Ascending aorta (tissue), 2 donors: ENCODE measurements around the gene NARF. TPM values are rescaled to one million over a fixed set of nuclear protein-coding genes. Genes with fewer than 3 reads are reported as not detected.
"Not testable (repeated sequence)": the region's sequence is repeated elsewhere in the genome, so short reads cannot be mapped to it uniquely, and the experiment has no call there.

Experiments
- DNase-seq, 2 donors: peaks; one replicate each; pipeline ENCODE4 v3.0.0-alpha.2; 2019; ENCODE audit warnings: low spot score in 2 of 2
- H3K27ac ChIP-seq, 2 donors: fragments of 200-600 bp; sonication (generic); one replicate each; pipeline ENCODE4 v1.5.1; 2016 to 2017; ENCODE audit warnings: mild to moderate bottlenecking in 1 of 2
- H3K27me3 ChIP-seq: fragments of 200-600 bp; sonication (generic); one replicate; pipeline ENCODE4 v1.5.1; 2017
- H3K36me3 ChIP-seq, 2 donors: fragments of 200-600 bp; sonication (generic); one replicate each; pipeline ENCODE4 v1.5.1; 2016
- H3K4me1 ChIP-seq, 2 donors: fragments of 200-600 bp; sonication (generic); one replicate each; pipeline ENCODE4 v1.5.1; 2016 to 2017; ENCODE audit warnings: mild to moderate bottlenecking in 1 of 2
- H3K4me3 ChIP-seq, 2 donors: fragments of 200-600 bp; sonication (generic); one replicate each; pipeline ENCODE4 v1.5.1; 2016 to 2017; ENCODE audit warnings: mild to moderate bottlenecking in 1 of 2
- H3K9me3 ChIP-seq, 2 donors: fragments of 200-600 bp; sonication (generic); one replicate each; pipeline ENCODE4 v1.5.1; 2016
- CTCF ChIP-seq, 3 experiments: fragments of 200-600 bp in 2 of 3; fragments of 450-650 bp in 1 of 3; sonication (generic) in 2 of 3; IDR thresholded peaks; one replicate each; pipeline ENCODE4 v1.5.1; 2016 to 2019; ENCODE audit warnings: antibody characterized with exemption in 3 of 3, mild to moderate bottlenecking in 1 of 3, moderate library complexity in 1 of 3
- intact Hi-C: fragments of 100-400 bp; cut with DNase I; formaldehyde crosslinking; loops from one replicate; pipeline ENCODE4 v1.15.1; 2023
- total RNA-seq: library from RNA; depleted of rRNA; stranded (reverse); fragments of >200 nt; gene quantifications from one replicate; pipeline ENCODE4 v1.1.0, GENCODE V29; 2016

The NARF gene
- total RNA-seq, 1 donor from 2014 or later = 38.3 TPM

GRCh38 chr17:82452162-82452561 is 6.4 kb upstream of the NARF start:
- peaks cover 8 to 15% of the 10 kb centered on the region in 2 donors for H3K4me1 ChIP-seq
- no peaks in the 10 kb centered on the region for H3K36me3 ChIP-seq
- H3K27me3 ChIP-seq = no peaks in the 10 kb centered on the region
- no peak for TF ChIP-seq CTCF (IDR thresholded peaks at IDR 0.05)
- no peaks in the 10 kb centered on the region for H3K9me3 ChIP-seq
- intact Hi-C loops = no loop called here
- H3K27ac ChIP-seq = peak overlapping the region; percentile 90 to 94
- DNase-seq = no peak
- no peak overlapping the region for H3K4me3 ChIP-seq

GRCh38 chr17:82453151-82453550 is 5.4 kb upstream of the NARF start:
- H3K4me3 ChIP-seq, H3K27me3 ChIP-seq, intact Hi-C loops, H3K9me3 ChIP-seq, DNase-seq, H3K36me3 ChIP-seq, H3K27ac ChIP-seq: not testable (repeated sequence)
- peaks cover 8 to 20% of the 10 kb centered on the region in 2 donors for H3K4me1 ChIP-seq

- H3K9me3 ChIP-seq, DNase-seq, H3K27ac ChIP-seq, intact Hi-C loops, H3K27me3 ChIP-seq, H3K36me3 ChIP-seq, H3K4me3 ChIP-seq: not testable (repeated sequence)
- H3K4me1 ChIP-seq = peaks cover 8 to 20% of the 10 kb centered on the region in 2 donors
These were observed 4.8 kb upstream of the NARF start for GRCh38 chr17:82453706-82454105.

GRCh38 chr17:82457073-82457928 is 1.2 kb upstream of the NARF start:
- H3K27me3 ChIP-seq = no peaks in the 10 kb centered on the region
- H3K4me3 ChIP-seq = peak overlapping the region; percentile 77 to 86
- no peaks in the 10 kb centered on the region for H3K9me3 ChIP-seq
- TF ChIP-seq CTCF (IDR thresholded peaks at IDR 0.05) = no peak
- intact Hi-C loops = no loop called here
- peak overlapping the region; percentile 100 for H3K27ac ChIP-seq
- peaks cover 0 to 12% of the 10 kb centered on the region in 2 donors for H3K4me1 ChIP-seq
- DNase-seq = no peak
- peaks cover 19 to 22% of the 10 kb centered on the region in 2 donors for H3K36me3 ChIP-seq

- no peaks in the 10 kb centered on the region for H3K27me3 ChIP-seq
- no peaks in the 10 kb centered on the region for H3K9me3 ChIP-seq
- H3K27ac ChIP-seq = peak overlapping the region; percentile 100
- no peak for DNase-seq
- no peak for TF ChIP-seq CTCF (IDR thresholded peaks at IDR 0.05)
- intact Hi-C loops = loop anchor here (1.0 to 2.0 kb wide), 6 partner anchors 8 to 191 kb away; partner anchors contain the start of genes CYBC1, FOXK2 and WDR45B
- peak overlapping the region; percentile 77 to 86 for H3K4me3 ChIP-seq
- peaks cover 0 to 12% of the 10 kb centered on the region in 2 donors for H3K4me1 ChIP-seq
- H3K36me3 ChIP-seq = peaks cover 24 to 27% of the 10 kb centered on the region in 2 donors
These were observed 687 bp upstream of the NARF start for GRCh38 chr17:82457929-82458178.

- no peak for TF ChIP-seq CTCF (IDR thresholded peaks at IDR 0.05)
- Histone ChIP-seq H3K9me3 (no peaks in the 10 kb centered on the region), H3K4me3 (peak overlapping the region; percentile 77 to 86), H3K27ac (peak overlapping the region; percentile 100), H3K27me3 (no peaks in the 10 kb centered on the region), H3K36me3 (peaks cover 26 to 29% of the 10 kb centered on the region in 2 donors), H3K4me1 (peaks cover 0 to 13% of the 10 kb centered on the region in 2 donors)
- intact Hi-C loops = loop anchor here (1.0 to 2.0 kb wide), 6 partner anchors 9 to 190 kb away; partner anchors contain the start of genes CYBC1, FOXK2 and WDR45B
- no peak for DNase-seq
These were observed 414 bp downstream of the NARF start for GRCh38 chr17:82458885-82459424.

GRCh38 chr17:82459936-82460335 is 1.4 kb downstream of the NARF start:
- H3K4me3 ChIP-seq = peak overlapping the region in 1 of 2 donors; percentile 77
- intact Hi-C loops = loop anchor here (2.0 kb wide), 3 partner anchors 37 to 189 kb away; partner anchors contain the start of gene WDR45B
- not testable (repeated sequence) for H3K27me3 ChIP-seq, DNase-seq, H3K9me3 ChIP-seq, H3K27ac ChIP-seq
- peaks cover 35% of the 10 kb centered on the region in 2 donors for H3K36me3 ChIP-seq
- H3K4me1 ChIP-seq = peaks cover 0 to 15% of the 10 kb centered on the region in 2 donors
